HepG2 (cell line): ENCODE measurements around the gene TGM6. TPM values are rescaled to one million over a fixed set of nuclear protein-coding genes. Genes with fewer than 3 reads are reported as not detected.

Experiments used
- ARNT2 ChIP-seq: sonication (generic); formaldehyde crosslinking; IDR thresholded peaks from 2 replicates; pipeline ENCODE4 v1.8.0; 2022; ENCODE audit warnings: mild to moderate bottlenecking, low read depth, missing genetic modification reagents, moderate library complexity
- CHD2 ChIP-seq: IDR thresholded peaks from 2 replicates; pipeline ENCODE4 v1.6.1; 2011; ENCODE audit warnings: low read depth, low read length, improper control_type of control experiment
- CREBL2 ChIP-seq: sonication (generic); formaldehyde crosslinking; IDR thresholded peaks from 2 replicates; pipeline ENCODE4 v1.8.1; 2023; ENCODE audit warnings: missing genetic modification reagents, mild to moderate bottlenecking, borderline replicate concordance
- CSRNP2 ChIP-seq: sonication (generic); formaldehyde crosslinking; conservative IDR thresholded peaks from 2 replicates; pipeline ENCODE4 v1.8.0; 2022; ENCODE audit warnings: low read depth, missing genetic modification reagents
- KLF15 ChIP-seq: sonication (generic); formaldehyde crosslinking; IDR thresholded peaks from 2 replicates; pipeline ENCODE4 v1.8.1; 2023; ENCODE audit warnings: borderline replicate concordance, mild to moderate bottlenecking, inconsistent platforms, missing genetic modification reagents, mixed read lengths
- KLF6 ChIP-seq: IDR thresholded peaks from 2 replicates; pipeline ENCODE4 v1.8.0; 2016; ENCODE audit warnings: missing biosample characterization, missing genetic modification reagents
- PCBP1 ChIP-seq: fragments of 200-400 bp; formaldehyde crosslinking; IDR thresholded peaks from 2 replicates; pipeline ENCODE4 v1.6.1; 2017; ENCODE audit warnings: mild to moderate bottlenecking, low read depth, low read length, borderline replicate concordance
- PHF8 ChIP-seq: sonication (generic); formaldehyde crosslinking; IDR thresholded peaks from 2 replicates; pipeline ENCODE4 v1.5.0; 2020; ENCODE audit warnings: missing genetic modification reagents
- STAG1 ChIP-seq: sonication (generic); formaldehyde crosslinking; IDR thresholded peaks from 2 replicates; pipeline ENCODE4 v1.4.0; 2020; ENCODE audit warnings: missing genetic modification reagents
- ZNF598 ChIP-seq: sonication (generic); formaldehyde crosslinking; IDR thresholded peaks from 2 replicates; pipeline ENCODE4 v1.5.1; 2020; ENCODE audit warnings: mild to moderate bottlenecking, missing genetic modification reagents, borderline replicate concordance
- ZNF607 ChIP-seq: sonication (generic); formaldehyde crosslinking; IDR thresholded peaks from 2 replicates; pipeline ENCODE4 v1.5.1; 2020; ENCODE audit warnings: missing genetic modification reagents, mild to moderate bottlenecking, borderline replicate concordance
- ZNF652 ChIP-seq: IDR thresholded peaks from 2 replicates; pipeline ENCODE4 v1.6.1; 2016; ENCODE audit warnings: low read depth, borderline replicate concordance
- ZNF672 ChIP-seq: sonication (generic); formaldehyde crosslinking; IDR thresholded peaks from 2 replicates; pipeline ENCODE4 v1.8.1; 2022; ENCODE audit warnings: missing genetic modification reagents
- polyA plus RNA-seq, 8 experiments: library from polyadenylated mRNA; depleted of rRNA in 3 of 8; stranded (reverse) in 7 of 8; unstranded in 1 of 8; fragments of >200 nt; fragmentation: Illumina TruSeq in 4 of 8; extraction: Trizol in 4 of 8; gene quantifications; 2 replicates each; pipeline versions ENCODE4 v1.2.1 to v1.2.3, GENCODE V29; 2011 to 2016; ENCODE audit warnings: low read depth in 4 of 8, missing spikeins in 1 of 8, mixed read lengths in 1 of 8; ENCODE audit not compliant: insufficient read depth in 1 of 8
- total RNA-seq, 5 experiments: library from RNA; depleted of rRNA; stranded (reverse); fragments of >200 nt; fragmentation: Illumina TruSeq; extraction: Trizol; gene quantifications; 2 replicates each; pipeline ENCODE4 v1.2.3, GENCODE V29; 2016; ENCODE audit warnings: low read depth in 1 of 5
- TF ChIP-seq, protein P1 (sequence below), 2 experiments: fragments of 450-650 bp in 1 of 2; sonication (generic) in 1 of 2; formaldehyde crosslinking in 1 of 2; IDR thresholded peaks; 2 replicates each; pipeline versions ENCODE4 v1.6.1 to v1.8.0; 2016 to 2022; ENCODE audit warnings: antibody characterized with exemption in 1 of 2, mild to moderate bottlenecking in 1 of 2, missing genetic modification reagents in 1 of 2

TGM6 gene
- total and polyA plus RNA-seq, 2 of the 13 experiments (the other 11 are each of a cell fraction or from before 2014, with no cell fraction given), result not detected

GRCh38 chr20:2476742-2477615, 96.3 kb downstream of the TGM6 start (continued):
- TF ChIP-seq ZNF652 (CRISPR knock-in tag) (no peak), PHF8 (CRISPR knock-in tag) (no peak), PCBP1 (no peak), KLF6 (0 out of 2 replicates have a peak, but pooled peaks have one; percentile 10), ARNT2 (no peak), ZNF607 (CRISPR knock-in tag) (no peak), STAG1 (CRISPR knock-in tag) (peak; percentile 73), CHD2 (no peak), CSRNP2 (CRISPR knock-in tag) (no peak), ZNF672 (CRISPR knock-in tag) (no peak), CREBL2 (CRISPR knock-in tag) (no peak), ZNF598 (no peak), KLF15 (CRISPR knock-in tag) (no peak)
- TF ChIP-seq, protein P1, sequence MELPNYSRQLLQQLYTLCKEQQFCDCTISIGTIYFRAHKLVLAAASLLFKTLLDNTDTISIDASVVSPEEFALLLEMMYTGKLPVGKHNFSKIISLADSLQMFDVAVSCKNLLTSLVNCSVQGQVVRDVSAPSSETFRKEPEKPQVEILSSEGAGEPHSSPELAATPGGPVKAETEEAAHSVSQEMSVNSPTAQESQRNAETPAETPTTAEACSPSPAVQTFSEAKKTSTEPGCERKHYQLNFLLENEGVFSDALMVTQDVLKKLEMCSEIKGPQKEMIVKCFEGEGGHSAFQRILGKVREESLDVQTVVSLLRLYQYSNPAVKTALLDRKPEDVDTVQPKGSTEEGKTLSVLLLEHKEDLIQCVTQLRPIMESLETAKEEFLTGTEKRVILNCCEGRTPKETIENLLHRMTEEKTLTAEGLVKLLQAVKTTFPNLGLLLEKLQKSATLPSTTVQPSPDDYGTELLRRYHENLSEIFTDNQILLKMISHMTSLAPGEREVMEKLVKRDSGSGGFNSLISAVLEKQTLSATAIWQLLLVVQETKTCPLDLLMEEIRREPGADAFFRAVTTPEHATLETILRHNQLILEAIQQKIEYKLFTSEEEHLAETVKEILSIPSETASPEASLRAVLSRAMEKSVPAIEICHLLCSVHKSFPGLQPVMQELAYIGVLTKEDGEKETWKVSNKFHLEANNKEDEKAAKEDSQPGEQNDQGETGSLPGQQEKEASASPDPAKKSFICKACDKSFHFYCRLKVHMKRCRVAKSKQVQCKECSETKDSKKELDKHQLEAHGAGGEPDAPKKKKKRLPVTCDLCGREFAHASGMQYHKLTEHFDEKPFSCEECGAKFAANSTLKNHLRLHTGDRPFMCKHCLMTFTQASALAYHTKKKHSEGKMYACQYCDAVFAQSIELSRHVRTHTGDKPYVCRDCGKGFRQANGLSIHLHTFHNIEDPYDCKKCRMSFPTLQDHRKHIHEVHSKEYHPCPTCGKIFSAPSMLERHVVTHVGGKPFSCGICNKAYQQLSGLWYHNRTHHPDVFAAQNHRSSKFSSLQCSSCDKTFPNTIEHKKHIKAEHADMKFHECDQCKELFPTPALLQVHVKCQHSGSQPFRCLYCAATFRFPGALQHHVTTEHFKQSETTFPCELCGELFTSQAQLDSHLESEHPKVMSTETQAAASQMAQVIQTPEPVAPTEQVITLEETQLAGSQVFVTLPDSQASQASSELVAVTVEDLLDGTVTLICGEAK (IDR thresholded peaks at IDR 0.05), result no peak
- TF ChIP-seq, protein P1 (CRISPR knock-in tag; IDR thresholded peaks at IDR 0.05), result no peak
